Mesenchymal stem cell (in vitro differentiated cells and primary cell): ENCODE measurements around the gene CELF5.
A peak's percentile ranks its signal among the peaks of the same experiment; 100 is the strongest.

Experiments
- DNase-seq: peaks from one replicate; pipeline ENCODE4 v3.0.0-alpha.2; 2013
- H2AFZ ChIP-seq: one replicate; pipeline ENCODE4 v1.6.1; 2013; ENCODE audit warnings: low read depth, mild to moderate bottlenecking, control low read depth, inconsistent platforms, low read length, moderate library complexity
- H2AK5ac ChIP-seq: 2 replicates; pipeline ENCODE4 v1.6.1; 2013; ENCODE audit warnings: low read length, moderate library complexity, mild to moderate bottlenecking, inconsistent platforms; ENCODE audit not compliant: severe bottlenecking
- H2BK120ac ChIP-seq: one replicate; pipeline ENCODE4 v1.6.1; 2013; ENCODE audit warnings: low read depth, mild to moderate bottlenecking, inconsistent platforms, low read length, moderate library complexity
- H2BK12ac ChIP-seq, 2 experiments: one replicate each; pipeline ENCODE4 v1.6.1; 2013; ENCODE audit warnings: inconsistent platforms in 2 of 2, low read length in 2 of 2, mild to moderate bottlenecking in 2 of 2, moderate library complexity in 2 of 2, control low read depth in 1 of 2
- H2BK15ac ChIP-seq: one replicate; pipeline ENCODE4 v1.6.1; 2013; ENCODE audit warnings: mild to moderate bottlenecking, low read depth, inconsistent platforms; ENCODE audit not compliant: poor library complexity, severe bottlenecking
- H2BK5ac ChIP-seq: 2 replicates; pipeline ENCODE4 v1.6.1; 2013; ENCODE audit warnings: low read depth, mild to moderate bottlenecking, low read length, control low read depth, inconsistent platforms; ENCODE audit not compliant: poor library complexity, severe bottlenecking
- H3K14ac ChIP-seq, 2 experiments: one replicate each; pipeline ENCODE4 v1.6.1; 2013; ENCODE audit warnings: inconsistent platforms in 2 of 2, low read length in 2 of 2, control low read depth in 1 of 2, mild to moderate bottlenecking in 1 of 2, moderate library complexity in 1 of 2
- H3K18ac ChIP-seq, 2 experiments: one replicate each; pipeline ENCODE4 v1.6.1; 2013; ENCODE audit warnings: inconsistent platforms in 2 of 2, low read length in 2 of 2, control low read depth in 1 of 2, low read depth in 1 of 2, mild to moderate bottlenecking in 1 of 2
- H3K23ac ChIP-seq, 2 experiments: one replicate each; pipeline ENCODE4 v1.6.1; 2013; ENCODE audit warnings: inconsistent platforms in 2 of 2, low read length in 2 of 2, mild to moderate bottlenecking in 2 of 2, moderate library complexity in 2 of 2, control low read depth in 1 of 2
- H3K27ac ChIP-seq: 2 replicates; pipeline ENCODE4 v1.5.1; 2013; ENCODE audit warnings: mild to moderate bottlenecking, moderate library complexity, low read length, control low read depth, inconsistent platforms; ENCODE audit not compliant: poor library complexity, severe bottlenecking
- H3K27me3 ChIP-seq, 2 experiments: 2 replicates each; pipeline versions ENCODE4 v1.6.1 to v1.7.0; 2013; ENCODE audit warnings: low read length in 2 of 2, mild to moderate bottlenecking in 2 of 2, moderate library complexity in 2 of 2, control low read depth in 1 of 2, inconsistent platforms in 1 of 2; ENCODE audit not compliant: control insufficient read depth in 1 of 2, insufficient read depth in 1 of 2
- H3K36me3 ChIP-seq, 2 experiments: 2 replicates each; pipeline versions ENCODE4 v1.6.1 to v1.7.0; 2013; ENCODE audit warnings: low read length in 2 of 2, control low read depth in 1 of 2, inconsistent platforms in 1 of 2, low read depth in 1 of 2, mild to moderate bottlenecking in 1 of 2; ENCODE audit not compliant: insufficient read depth in 2 of 2, control insufficient read depth in 1 of 2
- H3K4ac ChIP-seq, 2 experiments: one replicate each; pipeline ENCODE4 v1.6.1; 2013; ENCODE audit warnings: inconsistent platforms in 2 of 2, low read length in 2 of 2, mild to moderate bottlenecking in 2 of 2, moderate library complexity in 2 of 2, control low read depth in 1 of 2, low read depth in 1 of 2
- H3K4me1 ChIP-seq: 2 replicates; pipeline ENCODE4 v1.6.1; 2013; ENCODE audit warnings: low read depth, low read length, control low read depth; ENCODE audit not compliant: control insufficient read depth, insufficient read depth
- H3K4me2 ChIP-seq: 2 replicates; pipeline ENCODE4 v1.6.1; 2013; ENCODE audit warnings: low read length, mild to moderate bottlenecking, inconsistent platforms; ENCODE audit not compliant: poor library complexity, severe bottlenecking
- H3K4me3 ChIP-seq, 2 experiments: 2 replicates each; pipeline versions ENCODE4 v1.5.1 to v1.7.0; 2013; ENCODE audit warnings: low read length in 2 of 2, mild to moderate bottlenecking in 2 of 2, control low read depth in 1 of 2, low read depth in 1 of 2; ENCODE audit not compliant: insufficient read depth in 1 of 2
- H3K79me1 ChIP-seq: replicated peaks from 2 replicates; pipeline ENCODE4 v1.6.1; 2013; ENCODE audit warnings: mild to moderate bottlenecking, control low read depth, low read length, inconsistent platforms; ENCODE audit not compliant: poor library complexity, severe bottlenecking
- H3K9ac ChIP-seq: 2 replicates; pipeline ENCODE4 v1.7.0; 2013; ENCODE audit warnings: mild to moderate bottlenecking, low read length, moderate library complexity
- H3K9me3 ChIP-seq: 2 replicates; pipeline ENCODE4 v1.7.0; 2013; ENCODE audit warnings: mild to moderate bottlenecking, low read length; ENCODE audit not compliant: control insufficient read depth
- H4K8ac ChIP-seq: one replicate; pipeline ENCODE4 v1.6.1; 2013; ENCODE audit warnings: inconsistent platforms, mild to moderate bottlenecking, low read length, moderate library complexity
- H4K91ac ChIP-seq: one replicate; pipeline ENCODE4 v1.6.1; 2013; ENCODE audit warnings: mild to moderate bottlenecking, low read length, inconsistent platforms
- WGBS: methylation state at CpG from one replicate; pipeline ENCODE4 v1.1.7; 2013; ENCODE audit warnings: mixed read lengths; 5-methylcytosine and 5-hydroxymethylcytosine counted together

The CELF5 gene

DNA sequence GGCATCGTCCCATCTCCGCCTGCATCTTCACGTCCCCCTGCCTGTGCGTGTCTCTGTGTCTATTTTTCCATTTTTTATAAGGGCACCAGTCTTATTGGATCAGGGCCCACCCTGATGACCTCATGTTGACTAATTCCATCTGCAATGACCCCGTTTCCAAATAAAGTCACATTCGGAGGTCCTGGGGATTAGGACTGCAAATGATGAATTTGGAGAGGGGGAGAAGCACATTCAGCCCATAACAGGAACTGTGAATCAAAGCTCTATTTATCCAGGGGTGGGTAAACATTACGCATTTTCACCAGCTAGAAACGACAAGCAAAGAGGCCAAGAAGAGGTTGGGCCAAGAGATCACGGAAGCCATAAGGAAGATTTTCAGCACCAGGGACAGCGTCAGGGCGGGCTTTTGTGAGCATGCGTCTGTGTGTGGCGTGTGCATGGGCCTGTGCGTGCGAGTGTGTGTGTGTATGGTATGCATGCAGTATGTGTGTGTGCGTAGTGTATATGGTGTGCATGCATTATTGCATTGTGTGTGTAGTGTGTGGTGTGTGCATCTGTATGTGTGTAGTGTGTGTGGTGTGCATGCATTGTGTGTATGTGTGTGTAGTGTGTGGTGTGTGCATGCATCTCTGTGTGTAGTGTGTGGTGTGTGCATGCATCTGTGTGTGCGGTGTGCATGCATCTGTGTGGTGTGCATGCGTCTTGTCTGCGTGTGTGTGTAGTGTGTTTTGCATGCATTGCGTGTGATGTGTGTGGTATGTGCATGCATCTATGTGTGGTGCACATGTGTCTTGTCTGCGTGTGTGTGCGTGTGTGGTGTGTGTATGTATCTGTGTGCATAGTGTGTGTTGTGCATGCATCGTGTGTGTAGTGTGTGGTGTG lies 19.6 kb downstream of the CELF5 start:
- Histone ChIP-seq H3K79me1 (no peaks in the 10 kb centered on the region), H3K4ac (no peak overlapping the region), H3K4me3 (no peak overlapping the region), H3K27me3 (peaks cover 6 to 17% of the 10 kb centered on the region in 2 experiments), H2BK120ac (no peak overlapping the region), H3K9me3 (no peaks in the 10 kb centered on the region), H2BK5ac (no peak overlapping the region), H4K8ac (no peak overlapping the region), H3K4me1 (peaks cover 4% of the 10 kb centered on the region), H2BK15ac (no peak overlapping the region), H2BK12ac (no peak overlapping the region), H2AFZ (no peak overlapping the region), H2AK5ac (no peak overlapping the region), H4K91ac (no peak overlapping the region), H3K36me3 (no peaks in the 10 kb centered on the region), H3K14ac (no peak overlapping the region), H3K27ac (no peak overlapping the region), H3K9ac (no peak overlapping the region), H3K23ac (no peak overlapping the region), H3K18ac (no peak overlapping the region), H3K4me2 (no peak overlapping the region)
- DNase-seq = peak; percentile 68
- WGBS = 57% methylated on average over 23 of the region's 23 CpGs

DNA sequence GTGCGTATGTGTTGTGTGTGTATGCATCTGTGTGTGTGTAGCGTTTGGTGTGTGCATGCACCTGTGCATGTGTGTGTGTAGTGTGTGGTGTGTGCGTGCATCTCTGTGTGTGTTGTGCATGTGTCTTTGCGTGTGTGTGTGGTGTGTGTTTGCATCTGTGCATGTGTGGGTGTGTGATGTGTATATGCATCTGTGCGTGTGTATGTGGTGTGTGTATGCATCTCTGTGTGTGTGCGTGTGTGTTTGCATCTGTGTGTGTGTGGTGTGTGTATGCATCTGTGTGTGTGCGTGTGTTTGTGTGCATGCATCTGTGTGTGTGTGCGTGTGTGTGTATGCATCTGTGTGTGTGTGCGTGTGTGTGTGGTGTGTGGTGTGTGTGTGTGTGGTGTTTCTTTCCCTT lies 20.6 kb downstream of the CELF5 start:
- no peak overlapping the region for H3K18ac ChIP-seq
- peaks cover 4% of the 10 kb centered on the region for H3K4me1 ChIP-seq
- H3K27ac ChIP-seq = no peak overlapping the region
- no peak overlapping the region for H4K8ac ChIP-seq
- no peak overlapping the region for H3K23ac ChIP-seq
- no peak overlapping the region for H3K4me2 ChIP-seq
- no peak overlapping the region for H2BK12ac ChIP-seq
- H3K79me1 ChIP-seq = no peaks in the 10 kb centered on the region
- H3K27me3 ChIP-seq = peaks cover 0 to 20% of the 10 kb centered on the region in 2 experiments
- peak overlapping the region in 1 of 2 experiments; percentile 8 for H3K14ac ChIP-seq
- no peak overlapping the region for H3K9ac ChIP-seq
- 88% methylated on average over 7 of the region's 9 CpGs for WGBS
- no peaks in the 10 kb centered on the region for H3K36me3 ChIP-seq
- H2BK120ac ChIP-seq = no peak overlapping the region
- no peak overlapping the region for H3K4ac ChIP-seq
- H2AFZ ChIP-seq = no peak overlapping the region
- no peaks in the 10 kb centered on the region for H3K9me3 ChIP-seq
- no peak overlapping the region for H3K4me3 ChIP-seq
- H2AK5ac ChIP-seq = no peak overlapping the region
- DNase-seq = no peak
- no peak overlapping the region for H4K91ac ChIP-seq
- H2BK15ac ChIP-seq = no peak overlapping the region
- H2BK5ac ChIP-seq = no peak overlapping the region

DNA sequence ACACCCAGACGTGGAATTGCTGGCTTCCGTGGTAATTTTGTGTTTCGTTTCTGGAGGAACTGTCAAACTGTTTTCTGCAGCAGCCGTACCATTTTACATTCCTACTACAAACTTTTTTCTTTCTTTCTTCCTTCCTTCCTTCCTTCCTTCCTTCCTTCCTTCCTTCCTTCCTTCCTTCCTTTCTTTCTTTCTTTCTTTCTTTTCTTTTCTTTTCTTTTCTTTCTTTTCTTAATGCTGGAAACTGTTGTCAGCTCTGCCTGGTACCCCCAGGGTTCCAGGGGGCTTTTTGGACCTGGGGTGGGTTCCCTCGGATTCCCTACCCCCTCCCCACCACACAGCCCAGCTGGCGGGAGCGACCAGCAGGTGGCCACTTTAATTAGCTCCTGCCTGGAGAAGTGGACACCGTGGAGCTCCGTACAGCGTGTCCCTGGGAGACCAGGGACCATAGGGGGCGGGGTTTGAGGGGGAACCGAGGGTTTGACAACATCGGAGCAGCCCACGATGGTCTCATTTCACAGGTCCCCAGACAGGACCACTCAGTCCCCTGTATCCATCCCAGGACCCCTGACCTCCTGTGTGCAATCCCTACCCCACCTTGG lies 24.4 kb downstream of the CELF5 start:
- no peak overlapping the region for H3K27ac ChIP-seq
- H3K14ac ChIP-seq = no peak overlapping the region
- H3K18ac ChIP-seq = no peak overlapping the region
- H2AK5ac ChIP-seq = no peak overlapping the region
- H3K27me3 ChIP-seq = peaks cover 0 to 29% of the 10 kb centered on the region in 2 experiments
- H3K4ac ChIP-seq = no peak overlapping the region
- no peak overlapping the region for H2BK120ac ChIP-seq
- H4K8ac ChIP-seq = no peak overlapping the region
- no peak overlapping the region for H3K4me2 ChIP-seq
- H3K9me3 ChIP-seq = peaks cover 9% of the 10 kb centered on the region
- no peak overlapping the region for H2AFZ ChIP-seq
- no peak overlapping the region for H2BK12ac ChIP-seq
- no peak overlapping the region for H3K4me3 ChIP-seq
- H3K4me1 ChIP-seq = peaks cover 4% of the 10 kb centered on the region
- no peaks in the 10 kb centered on the region for H3K79me1 ChIP-seq
- H2BK5ac ChIP-seq = no peak overlapping the region
- H2BK15ac ChIP-seq = no peak overlapping the region
- H3K23ac ChIP-seq = no peak overlapping the region
- no peaks in the 10 kb centered on the region for H3K36me3 ChIP-seq
- no peak overlapping the region for H4K91ac ChIP-seq
- 62% methylated on average over 13 of the region's 14 CpGs for WGBS
- no peak overlapping the region for H3K9ac ChIP-seq
- no peak for DNase-seq

DNA sequence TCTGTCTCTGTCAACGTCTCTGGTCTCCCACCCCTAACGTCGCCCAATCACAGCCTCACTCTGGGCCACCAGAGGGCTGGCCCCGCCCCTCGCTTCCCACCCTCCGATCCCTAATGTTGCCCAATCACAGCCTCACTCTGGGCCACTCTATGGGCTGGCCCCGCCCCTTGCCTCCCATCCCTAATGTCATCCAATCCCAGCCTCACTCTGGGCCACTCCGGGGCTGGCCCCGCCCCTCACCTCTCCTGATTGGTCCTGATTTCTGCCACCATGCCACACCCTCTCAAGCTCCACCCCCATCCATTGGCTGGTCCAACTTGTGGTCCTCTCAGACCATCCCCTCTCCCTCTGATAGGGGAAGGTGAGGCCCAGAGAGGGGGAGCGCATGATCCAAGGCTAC lies 24.9 kb downstream of the CELF5 start:
- no peak overlapping the region for H2AFZ ChIP-seq
- 62% methylated on average over 10 of the region's 10 CpGs for WGBS

More for the DNA sequence above, 24.9 kb downstream of the CELF5 start:
- no peak for DNase-seq
- Histone ChIP-seq H2AK5ac (no peak overlapping the region), H2BK120ac (no peak overlapping the region), H4K8ac (no peak overlapping the region), H3K14ac (no peak overlapping the region), H3K4me2 (no peak overlapping the region), H3K4me1 (peaks cover 3% of the 10 kb centered on the region), H2BK12ac (no peak overlapping the region), H3K27me3 (peaks cover 5 to 30% of the 10 kb centered on the region in 2 experiments), H2BK15ac (no peak overlapping the region), H3K4ac (no peak overlapping the region), H3K18ac (no peak overlapping the region), H3K36me3 (no peaks in the 10 kb centered on the region), H3K9me3 (peaks cover 15% of the 10 kb centered on the region), H3K4me3 (no peak overlapping the region), H2BK5ac (no peak overlapping the region), H4K91ac (no peak overlapping the region), H3K79me1 (no peaks in the 10 kb centered on the region), H3K9ac (no peak overlapping the region), H3K23ac (no peak overlapping the region), H3K27ac (no peak overlapping the region)
